T-helper 2 cell (primary cell): ENCODE data around the gene HYAL4.
"Not testable (repeated sequence)": the region's sequence is repeated elsewhere in the genome, so short reads cannot be mapped to it uniquely, and the experiment has no call there.

Source experiments
- DNase-seq, 5 experiments: peaks; one replicate each; pipeline versions ENCODE4 v3.0.0 to v3.0.0-alpha.2; 2012 to 2022

The HYAL4 gene

DNA sequence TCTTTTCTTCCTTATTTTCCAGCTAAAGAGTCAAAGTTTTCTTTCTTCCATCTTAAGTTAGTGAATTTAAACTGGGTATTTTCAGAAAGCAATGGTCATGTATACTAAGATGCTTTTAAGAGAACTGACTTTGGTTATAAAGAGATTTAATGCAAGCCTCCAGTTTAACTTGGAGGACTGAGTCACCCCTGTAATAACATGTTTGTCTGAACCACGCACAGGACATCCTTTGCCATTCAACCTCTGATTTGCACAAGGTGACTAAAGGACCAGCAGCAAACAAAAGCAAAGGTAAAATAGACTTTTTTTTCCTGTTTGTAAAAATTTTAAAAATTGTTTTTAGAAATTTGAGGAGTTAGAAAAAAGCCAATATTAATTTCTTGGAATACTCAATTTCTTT, 2.9 kb downstream of the HYAL4 start:
- no peak for DNase-seq

DNA sequence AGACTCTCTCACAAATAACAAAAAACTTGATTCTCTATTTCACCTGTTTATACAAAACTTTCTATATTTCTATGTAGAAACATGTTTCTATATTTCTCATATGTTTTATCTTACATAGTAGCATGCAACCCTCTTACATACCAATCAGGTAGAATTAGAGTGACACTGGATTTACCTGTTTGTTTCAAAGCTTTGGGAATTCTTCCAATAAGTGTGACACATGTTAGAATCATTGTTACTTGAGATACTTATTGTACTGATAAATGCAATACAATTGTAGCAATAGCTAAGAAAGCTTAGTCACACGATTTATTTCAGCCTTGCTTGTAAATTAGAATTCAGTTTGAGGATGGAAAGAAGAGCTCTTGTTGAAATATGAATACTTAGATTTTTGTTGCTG, 4.9 kb downstream of the HYAL4 start:
- no peak for DNase-seq

- DNase-seq, result not testable (repeated sequence)
Observed at GRCh38 chr7:123851404-123851803, 6.4 kb downstream of the HYAL4 start.

GRCh38 chr7:123854291-123854690, 9.3 kb downstream of the HYAL4 start:
- not testable (repeated sequence) for DNase-seq

- DNase-seq, result not testable (repeated sequence)
Observed at GRCh38 chr7:123856428-123856827, 11.5 kb downstream of the HYAL4 start.

DNA sequence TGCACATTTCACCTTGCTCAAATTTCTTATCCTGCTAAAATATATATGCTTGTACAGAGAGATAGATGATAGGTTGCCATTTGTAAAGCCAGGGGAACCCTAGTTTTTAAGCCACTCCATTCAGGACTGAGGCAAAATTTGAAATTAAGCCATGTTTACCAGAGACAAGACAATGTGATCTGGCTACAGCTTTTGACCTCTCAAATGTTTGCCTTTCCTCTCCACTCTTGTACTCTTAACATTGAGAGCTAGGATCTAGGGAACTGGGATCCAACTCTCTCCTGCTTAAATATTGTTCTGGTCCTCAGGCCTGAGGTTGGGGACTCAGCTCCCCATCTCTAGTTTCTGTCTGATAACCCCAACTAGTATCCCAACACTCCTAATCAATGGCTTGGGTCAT, 15.9 kb downstream of the HYAL4 start:
- DNase-seq, result no peak

DNA sequence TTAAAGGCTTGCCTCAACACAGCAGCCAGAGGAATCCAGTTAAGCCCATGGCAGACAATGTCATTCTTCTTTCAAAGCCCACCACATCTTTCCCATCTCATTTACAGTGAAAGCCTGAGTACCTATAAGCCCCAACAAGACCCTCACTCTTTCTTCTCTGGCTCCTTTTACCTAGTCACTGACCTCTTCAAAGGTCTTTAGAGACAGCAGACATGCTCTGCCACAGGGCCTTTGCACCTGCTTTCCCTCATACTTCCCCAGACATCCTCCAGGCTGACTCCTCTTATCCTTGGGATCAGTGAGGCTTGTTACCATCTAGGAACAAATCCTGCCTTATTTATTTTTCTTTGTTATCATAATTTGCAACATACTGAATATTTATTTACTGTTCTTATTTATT, 17.8 kb downstream of the HYAL4 start:
- DNase-seq, result no peak

- no peak for DNase-seq
Observed at GRCh38 chr7:123863461-123863860, 18.5 kb downstream of the HYAL4 start.

DNA sequence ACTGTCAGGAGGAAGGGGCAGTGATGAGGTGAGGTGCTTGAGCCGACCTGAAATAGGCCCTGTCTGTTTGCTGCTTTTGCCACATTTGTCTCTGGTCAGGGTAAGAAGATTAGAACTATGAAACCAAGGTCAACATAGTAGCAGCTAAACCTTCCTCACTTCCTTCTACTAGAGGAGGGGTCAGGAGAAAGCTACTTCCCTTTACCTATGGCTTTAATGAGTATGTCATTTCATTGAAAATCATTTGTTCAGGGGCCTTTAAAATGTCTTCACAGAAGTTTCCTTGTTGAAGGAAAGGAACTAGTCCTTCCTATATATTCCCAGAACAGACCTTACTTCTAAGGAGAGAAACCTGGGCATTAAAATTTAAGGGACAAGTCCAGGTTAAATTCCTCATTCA, 19.0 kb downstream of the HYAL4 start:
- DNase-seq, result no peak

- DNase-seq, result no peak
Observed at GRCh38 chr7:123864436-123864835, 19.5 kb downstream of the HYAL4 start.

- DNase-seq, result no peak
Observed at GRCh38 chr7:123864966-123865365, 20.0 kb downstream of the HYAL4 start.

DNA sequence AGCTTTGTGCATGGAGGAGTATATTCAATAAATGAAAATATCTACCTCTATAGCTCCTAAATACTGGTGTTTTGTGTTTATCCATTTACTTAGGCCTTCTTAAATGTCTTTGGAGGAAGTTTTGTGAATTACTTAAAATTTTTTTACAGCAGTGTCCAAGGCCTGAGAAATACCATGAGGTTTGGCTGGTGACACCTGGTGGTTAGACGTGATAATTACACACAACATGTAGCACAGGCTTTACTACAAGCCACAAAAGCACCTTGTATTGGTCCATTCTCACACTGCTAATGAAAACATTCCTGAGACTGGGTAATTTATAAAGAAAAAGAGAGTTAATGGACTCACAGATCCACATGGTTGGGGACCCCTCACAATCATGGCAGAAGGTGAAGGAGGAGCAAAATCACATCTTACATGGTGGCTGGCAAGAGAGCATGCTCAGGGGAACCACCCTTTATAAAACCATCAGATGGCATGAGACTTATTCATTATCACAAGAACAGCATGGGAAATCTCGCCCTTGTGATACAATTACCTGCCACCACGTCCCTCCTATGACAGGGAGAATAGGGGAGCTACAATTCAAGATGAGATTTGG, 20.6 kb downstream of the HYAL4 start:
- peak in 2 of 5 experiments; percentile 2 to 55 for DNase-seq

- no peak for DNase-seq
Observed at GRCh38 chr7:123867225-123867624, 22.3 kb downstream of the HYAL4 start.

- DNase-seq, result peak in 1 of 5 experiments; percentile 40
Observed at GRCh38 chr7:123871998-123872867, 27.3 kb downstream of the HYAL4 start.

DNA sequence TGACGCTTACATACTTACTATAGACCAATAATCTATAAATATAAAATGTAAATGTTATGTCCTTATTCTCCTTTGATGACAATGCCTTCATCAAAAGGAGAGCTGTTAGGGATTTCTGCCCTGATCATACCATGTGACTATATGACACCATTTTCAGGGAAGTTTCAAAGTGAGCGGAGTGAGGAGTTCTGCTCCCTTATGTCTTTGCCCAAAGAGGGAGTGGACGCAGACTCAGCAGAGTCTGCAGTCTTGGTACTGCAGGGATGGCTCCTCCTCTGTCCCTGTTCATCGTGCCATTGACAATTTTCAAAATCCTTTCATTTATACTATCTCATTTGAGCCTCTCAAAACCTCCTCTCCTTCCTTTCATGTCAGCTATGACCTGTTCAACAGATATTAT, 27.9 kb downstream of the HYAL4 start:
- no peak for DNase-seq

DNA sequence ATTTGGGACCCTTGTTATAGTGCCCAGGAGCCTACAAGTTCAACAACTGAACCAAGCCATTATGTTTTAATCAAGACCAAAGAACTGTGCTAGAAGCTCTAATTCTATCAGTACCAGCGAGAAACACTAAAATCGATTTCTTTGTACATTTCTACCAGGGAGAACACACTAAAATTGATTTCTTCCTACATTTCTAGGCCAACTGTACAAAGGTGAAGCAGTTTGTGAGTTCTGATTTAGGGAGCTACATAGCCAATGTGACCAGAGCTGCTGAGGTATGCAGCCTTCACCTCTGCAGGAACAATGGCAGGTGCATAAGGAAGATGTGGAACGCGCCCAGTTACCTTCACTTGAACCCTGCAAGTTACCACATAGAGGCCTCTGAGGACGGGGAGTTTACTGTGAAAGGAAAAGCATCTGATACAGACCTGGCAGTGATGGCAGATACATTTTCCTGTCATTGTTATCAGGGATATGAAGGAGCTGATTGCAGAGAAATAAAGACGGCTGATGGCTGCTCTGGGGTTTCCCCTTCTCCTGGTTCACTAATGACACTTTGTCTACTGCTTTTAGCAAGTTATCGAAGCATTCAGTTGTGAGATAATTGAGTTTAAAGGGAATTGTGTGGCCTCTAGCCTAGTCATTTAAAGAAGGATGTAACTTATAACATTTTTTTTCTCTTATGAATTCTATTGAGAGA, 31.7 kb downstream of the HYAL4 start:
- no peak for DNase-seq

- DNase-seq, result no peak
Observed at GRCh38 chr7:123879628-123880027, 34.7 kb downstream of the HYAL4 start.

GRCh38 chr7:123881300-123881699, 36.3 kb downstream of the HYAL4 start:
- no peak for DNase-seq

GRCh38 chr7:123883154-123883553, 38.2 kb downstream of the HYAL4 start:
- DNase-seq, result no peak

GRCh38 chr7:123888192-123888591, 43.2 kb downstream of the HYAL4 start:
- no peak for DNase-seq

GRCh38 chr7:123894753-123895152, 49.8 kb downstream of the HYAL4 start:
- not testable (repeated sequence) for DNase-seq

DNA sequence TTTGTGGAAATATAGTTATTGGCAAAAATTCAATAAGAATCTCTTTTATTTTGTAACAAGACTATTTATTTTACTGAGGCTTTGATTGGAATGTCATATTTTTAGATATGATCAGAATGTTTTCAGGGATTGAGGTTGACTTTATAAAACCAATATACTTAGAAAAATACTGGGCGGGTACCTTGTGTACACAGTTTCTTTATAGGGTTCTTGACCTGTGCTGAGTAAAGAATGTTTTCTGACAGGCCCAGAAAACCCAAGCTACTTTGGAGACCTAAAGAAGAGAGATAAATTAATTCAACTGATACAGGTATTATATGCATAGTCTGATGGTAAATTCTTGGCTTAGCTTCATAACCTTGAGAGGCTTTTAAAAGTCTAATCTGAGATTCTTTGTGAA, 56.1 kb downstream of the HYAL4 start:
- DNase-seq, result no peak

- no peak for DNase-seq
Observed at GRCh38 chr7:123905714-123906113, 60.7 kb downstream of the HYAL4 start.

- no peak for DNase-seq
Observed at GRCh38 chr7:123916240-123916724, 71.3 kb downstream of the HYAL4 start.
